Measurements from ENCODE around the gene STX3.
"Not testable (repeated sequence)": the region's sequence is repeated elsewhere in the genome, so short reads cannot be mapped to it uniquely, and the experiment has no call there.

The STX3 gene

GRCh38 chr11:59810189-59810910 lies 55.2 kb downstream of the STX3 start, which contains the start of gene MRPL16:
TSS of gene MRPL16 (minus strand) at chr11:59810778. CDS start at chr11:59810658, 120 bp downstream.
- Histone ChIP-seq H3K36me3 (ENCODE audit: control insufficient read depth in 2 of 2, insufficient read depth in 2 of 2, low read length in 2 of 2) (peaks cover 12 to 14% of the 10 kb centered on the region in 2 donors), H3K4me3 (ENCODE audit: low read length in 2 of 2) (peak within 1 kb of the TSS; percentile 98 to 99), H3K9ac (ENCODE audit: low read length in 2 of 2) (peak within 1 kb of the TSS; percentile 93 to 94), H3K4me1 (ENCODE audit: control insufficient read depth, insufficient read depth, low read length) (peaks cover 4% of the 10 kb centered on the region), H3K9me3 (ENCODE audit: control insufficient read depth in 2 of 2, low read length in 2 of 2) (no peaks in the 10 kb centered on the region), H3K27ac (ENCODE audit: low read length) (peak within 1 kb of the TSS; percentile 67), H3K27me3 (ENCODE audit: control insufficient read depth in 1 of 2, insufficient read depth in 2 of 2, low read length in 2 of 2) (no peaks in the 10 kb centered on the region)

DNA sequence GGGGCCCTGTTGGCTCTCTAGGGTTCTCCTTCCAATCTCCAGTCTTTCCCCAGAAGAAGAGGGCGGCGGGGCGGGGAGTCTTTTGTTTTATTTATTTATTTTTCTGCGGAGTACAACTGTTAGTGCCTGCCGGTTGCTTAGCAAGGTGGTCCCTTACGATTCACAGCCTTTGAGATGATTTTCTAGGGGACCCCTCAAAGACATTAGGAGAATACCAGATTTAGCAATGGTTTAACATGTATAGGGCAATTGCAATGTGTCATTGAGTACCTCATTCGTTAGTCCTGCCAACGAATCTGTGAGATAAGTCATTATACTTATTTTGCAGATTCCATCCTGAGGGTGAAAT lies 55.7 kb downstream of the STX3 start:
- peak overlapping the region; percentile 98 to 99 for H3K4me3 ChIP-seq (ENCODE audit: low read length in 2 of 2)
- H3K9ac ChIP-seq (ENCODE audit: low read length in 2 of 2), result peak overlapping the region; percentile 19 to 94
- H3K27ac ChIP-seq (ENCODE audit: low read length), result peak overlapping the region; percentile 67
- H3K36me3 ChIP-seq (ENCODE audit: control insufficient read depth in 2 of 2, insufficient read depth in 2 of 2, low read length in 2 of 2), result peaks cover 12 to 14% of the 10 kb centered on the region in 2 donors
- peaks cover 4% of the 10 kb centered on the region for H3K4me1 ChIP-seq (ENCODE audit: control insufficient read depth, insufficient read depth, low read length)
- no peaks in the 10 kb centered on the region for H3K9me3 ChIP-seq (ENCODE audit: control insufficient read depth in 2 of 2, low read length in 2 of 2)
- H3K27me3 ChIP-seq (ENCODE audit: control insufficient read depth in 1 of 2, insufficient read depth in 2 of 2, low read length in 2 of 2), result no peaks in the 10 kb centered on the region

- Histone ChIP-seq H3K9me3 (ENCODE audit: control insufficient read depth in 2 of 2, low read length in 2 of 2) (no peaks in the 10 kb centered on the region), H3K4me1 (ENCODE audit: control insufficient read depth, insufficient read depth, low read length) (peaks cover 4% of the 10 kb centered on the region), H3K4me3 (ENCODE audit: low read length in 2 of 2) (no peak overlapping the region)
Observed at GRCh38 chr11:59812220-59812619, 57.0 kb downstream of the STX3 start.

DNA sequence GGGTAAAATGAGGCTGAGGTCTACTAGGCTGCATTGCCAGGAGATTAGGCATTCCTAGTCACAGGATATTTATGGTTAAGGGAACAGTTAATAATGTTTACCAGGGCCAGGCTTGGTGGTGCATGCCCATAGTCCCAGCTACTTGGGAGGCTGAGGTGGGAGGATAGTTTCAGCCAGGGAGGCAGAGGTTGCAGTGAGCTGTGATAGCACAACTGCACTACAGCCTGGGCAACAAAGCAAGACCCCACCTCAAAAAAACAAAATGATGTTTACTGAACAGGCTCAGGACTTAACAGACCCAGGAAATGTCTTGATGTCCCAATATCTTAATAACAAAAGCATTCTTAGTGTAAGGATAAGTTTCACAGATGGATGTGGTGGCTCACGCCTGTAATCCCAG lies 58.2 kb downstream of the STX3 start:
- H3K36me3 ChIP-seq (ENCODE audit: control insufficient read depth in 2 of 2, insufficient read depth in 2 of 2, low read length in 2 of 2), result no peaks in the 10 kb centered on the region
- H3K9me3 ChIP-seq (ENCODE audit: control insufficient read depth in 2 of 2, low read length in 2 of 2), result no peaks in the 10 kb centered on the region
- no peak overlapping the region for H3K9ac ChIP-seq (ENCODE audit: low read length in 2 of 2)
- H3K4me1 ChIP-seq (ENCODE audit: control insufficient read depth, insufficient read depth, low read length), result peaks cover 4% of the 10 kb centered on the region
- no peaks in the 10 kb centered on the region for H3K27me3 ChIP-seq (ENCODE audit: control insufficient read depth in 1 of 2, insufficient read depth in 2 of 2, low read length in 2 of 2)
- no peak overlapping the region for H3K27ac ChIP-seq (ENCODE audit: low read length)
- no peak overlapping the region for H3K4me3 ChIP-seq (ENCODE audit: low read length in 2 of 2)

More at GRCh38 chr11:59812220-59812619, 57.0 kb downstream of the STX3 start:
- no peaks in the 10 kb centered on the region for H3K27me3 ChIP-seq (ENCODE audit: control insufficient read depth in 1 of 2, insufficient read depth in 2 of 2, low read length in 2 of 2)
- H3K27ac ChIP-seq (ENCODE audit: low read length), result no peak overlapping the region
- peaks cover under 1 to 4% of the 10 kb centered on the region in 2 donors for H3K36me3 ChIP-seq (ENCODE audit: control insufficient read depth in 2 of 2, insufficient read depth in 2 of 2, low read length in 2 of 2)
- no peak overlapping the region for H3K9ac ChIP-seq (ENCODE audit: low read length in 2 of 2)

DNA sequence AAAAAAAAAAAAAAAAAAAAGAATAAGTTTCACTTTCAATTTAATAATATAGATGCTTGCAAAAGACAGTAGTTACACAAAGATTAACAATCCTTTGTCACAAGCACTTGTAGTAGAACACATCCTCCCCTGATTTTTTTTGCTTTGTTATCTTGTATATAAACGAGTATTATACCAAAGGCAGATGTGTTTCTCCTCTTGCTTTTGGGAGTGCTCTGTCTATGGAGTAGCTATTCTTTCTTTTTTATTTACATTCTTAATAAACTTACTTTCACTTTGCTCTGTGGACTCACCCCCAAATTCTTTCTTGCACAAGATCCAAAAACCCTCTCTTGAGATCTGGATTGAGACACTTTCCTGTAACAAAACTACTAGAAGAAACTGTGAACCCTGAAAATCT lies 58.8 kb downstream of the STX3 start:
- Histone ChIP-seq H3K27me3 (ENCODE audit: control insufficient read depth in 1 of 2, insufficient read depth in 2 of 2, low read length in 2 of 2) (no peaks in the 10 kb centered on the region), H3K9me3 (ENCODE audit: control insufficient read depth in 2 of 2, low read length in 2 of 2) (no peaks in the 10 kb centered on the region), H3K27ac (ENCODE audit: low read length) (no peak overlapping the region), H3K9ac (ENCODE audit: low read length in 2 of 2) (no peak overlapping the region), H3K36me3 (ENCODE audit: control insufficient read depth in 2 of 2, insufficient read depth in 2 of 2, low read length in 2 of 2) (no peaks in the 10 kb centered on the region), H3K4me1 (ENCODE audit: control insufficient read depth, insufficient read depth, low read length) (peaks cover 4% of the 10 kb centered on the region), H3K4me3 (ENCODE audit: low read length in 2 of 2) (no peak overlapping the region)

- H3K4me1 ChIP-seq (ENCODE audit: control insufficient read depth, insufficient read depth, low read length), result no peaks in the 10 kb centered on the region
- H3K4me3 ChIP-seq (ENCODE audit: low read length in 2 of 2), result no peak overlapping the region
- H3K27ac ChIP-seq (ENCODE audit: low read length), result no peak overlapping the region
- H3K9me3 ChIP-seq (ENCODE audit: control insufficient read depth in 2 of 2, low read length in 2 of 2), result no peaks in the 10 kb centered on the region
- H3K9ac ChIP-seq (ENCODE audit: low read length in 2 of 2), result no peak overlapping the region
- no peaks in the 10 kb centered on the region for H3K36me3 ChIP-seq (ENCODE audit: control insufficient read depth in 2 of 2, insufficient read depth in 2 of 2, low read length in 2 of 2)
- no peaks in the 10 kb centered on the region for H3K27me3 ChIP-seq (ENCODE audit: control insufficient read depth in 1 of 2, insufficient read depth in 2 of 2, low read length in 2 of 2)
Observed at GRCh38 chr11:59815754-59816153, 60.6 kb downstream of the STX3 start.

- H3K27ac ChIP-seq (ENCODE audit: low read length); H3K36me3 ChIP-seq (ENCODE audit: control insufficient read depth in 2 of 2, insufficient read depth in 2 of 2, low read length in 2 of 2); H3K27me3 ChIP-seq (ENCODE audit: control insufficient read depth in 1 of 2, insufficient read depth in 2 of 2, low read length in 2 of 2); H3K4me1 ChIP-seq (ENCODE audit: control insufficient read depth, insufficient read depth, low read length); H3K9ac ChIP-seq (ENCODE audit: low read length in 2 of 2); H3K9me3 ChIP-seq (ENCODE audit: control insufficient read depth in 2 of 2, low read length in 2 of 2); H3K4me3 ChIP-seq (ENCODE audit: low read length in 2 of 2): not testable (repeated sequence)
Observed at GRCh38 chr11:59816434-59816833, 61.3 kb downstream of the STX3 start.

DNA sequence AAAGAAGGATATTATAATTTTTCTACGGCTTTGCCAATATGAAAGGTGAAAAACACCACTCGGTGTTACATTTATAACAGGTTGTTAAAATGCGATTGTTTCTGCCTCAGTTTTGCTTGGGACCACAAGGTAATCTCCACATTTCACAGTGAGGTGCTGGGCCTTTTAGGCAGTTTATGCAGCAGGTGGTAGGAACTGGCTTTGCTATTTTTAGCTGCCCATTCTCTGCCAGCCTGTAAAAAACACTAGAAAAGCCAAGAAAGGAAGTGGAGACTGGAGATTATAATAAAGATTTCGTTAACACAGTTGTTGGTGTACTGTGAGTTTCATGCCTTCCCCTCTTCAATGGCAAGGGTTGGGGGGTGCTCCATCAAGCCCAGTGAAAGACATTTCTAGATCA lies 63.4 kb downstream of the STX3 start:
- H3K9ac ChIP-seq (ENCODE audit: low read length in 2 of 2), result no peak overlapping the region
- no peak overlapping the region for H3K4me3 ChIP-seq (ENCODE audit: low read length in 2 of 2)
- H3K36me3 ChIP-seq (ENCODE audit: control insufficient read depth in 2 of 2, insufficient read depth in 2 of 2, low read length in 2 of 2), result no peaks in the 10 kb centered on the region
- no peaks in the 10 kb centered on the region for H3K9me3 ChIP-seq (ENCODE audit: control insufficient read depth in 2 of 2, low read length in 2 of 2)
- H3K27me3 ChIP-seq (ENCODE audit: control insufficient read depth in 1 of 2, insufficient read depth in 2 of 2, low read length in 2 of 2), result no peaks in the 10 kb centered on the region
- no peaks in the 10 kb centered on the region for H3K4me1 ChIP-seq (ENCODE audit: control insufficient read depth, insufficient read depth, low read length)
- no peak overlapping the region for H3K27ac ChIP-seq (ENCODE audit: low read length)

- no peak overlapping the region for H3K9ac ChIP-seq (ENCODE audit: low read length in 2 of 2)
- no peak overlapping the region for H3K4me3 ChIP-seq (ENCODE audit: low read length in 2 of 2)
- H3K4me1 ChIP-seq (ENCODE audit: control insufficient read depth, insufficient read depth, low read length), result no peaks in the 10 kb centered on the region
- no peaks in the 10 kb centered on the region for H3K27me3 ChIP-seq (ENCODE audit: control insufficient read depth in 1 of 2, insufficient read depth in 2 of 2, low read length in 2 of 2)
- no peaks in the 10 kb centered on the region for H3K36me3 ChIP-seq (ENCODE audit: control insufficient read depth in 2 of 2, insufficient read depth in 2 of 2, low read length in 2 of 2)
- H3K27ac ChIP-seq (ENCODE audit: low read length), result no peak overlapping the region
- H3K9me3 ChIP-seq (ENCODE audit: control insufficient read depth in 2 of 2, low read length in 2 of 2), result no peaks in the 10 kb centered on the region
Observed at GRCh38 chr11:59822989-59823566, 67.9 kb downstream of the STX3 start.

- Histone ChIP-seq H3K27me3 (ENCODE audit: control insufficient read depth in 1 of 2, insufficient read depth in 2 of 2, low read length in 2 of 2) (no peaks in the 10 kb centered on the region), H3K36me3 (ENCODE audit: control insufficient read depth in 2 of 2, insufficient read depth in 2 of 2, low read length in 2 of 2) (no peaks in the 10 kb centered on the region), H3K9me3 (ENCODE audit: control insufficient read depth in 2 of 2, low read length in 2 of 2) (no peaks in the 10 kb centered on the region), H3K4me3 (ENCODE audit: low read length in 2 of 2) (no peak overlapping the region), H3K27ac (ENCODE audit: low read length) (no peak overlapping the region), H3K9ac (ENCODE audit: low read length in 2 of 2) (no peak overlapping the region), H3K4me1 (ENCODE audit: control insufficient read depth, insufficient read depth, low read length) (no peaks in the 10 kb centered on the region)
Observed at GRCh38 chr11:59829358-59829757, 74.2 kb downstream of the STX3 start.

DNA sequence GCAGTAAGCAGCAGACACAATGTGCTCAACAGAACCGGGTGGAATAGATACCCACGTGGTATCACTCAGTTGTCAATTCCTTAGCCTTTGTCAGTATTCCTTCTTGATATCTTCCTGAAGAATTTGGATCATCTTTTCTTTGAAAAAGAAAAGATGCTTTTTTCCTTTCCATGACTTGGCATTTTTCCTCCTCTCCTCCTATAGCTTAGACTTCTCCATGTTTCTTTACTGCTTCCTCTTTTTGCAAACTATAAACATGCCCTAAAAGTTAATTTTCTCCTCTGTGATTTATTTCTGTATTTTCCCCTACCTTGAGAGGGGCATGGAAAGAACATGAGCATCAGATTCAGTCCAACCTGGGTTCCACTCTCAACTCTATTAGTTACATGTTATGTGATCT lies 78.4 kb downstream of the STX3 start:
- no peaks in the 10 kb centered on the region for H3K27me3 ChIP-seq (ENCODE audit: control insufficient read depth in 1 of 2, insufficient read depth in 2 of 2, low read length in 2 of 2)
- no peak overlapping the region for H3K4me3 ChIP-seq (ENCODE audit: low read length in 2 of 2)
- H3K9me3 ChIP-seq (ENCODE audit: control insufficient read depth in 2 of 2, low read length in 2 of 2), result no peaks in the 10 kb centered on the region
- no peak overlapping the region for H3K27ac ChIP-seq (ENCODE audit: low read length)
- H3K9ac ChIP-seq (ENCODE audit: low read length in 2 of 2), result no peak overlapping the region
- H3K36me3 ChIP-seq (ENCODE audit: control insufficient read depth in 2 of 2, insufficient read depth in 2 of 2, low read length in 2 of 2), result no peaks in the 10 kb centered on the region
- H3K4me1 ChIP-seq (ENCODE audit: control insufficient read depth, insufficient read depth, low read length), result no peaks in the 10 kb centered on the region
